MG63 (cell line): ENCODE data around the gene CFAP410. TPM values are rescaled to one million over a fixed set of nuclear protein-coding genes. Genes with fewer than 3 reads are reported as not detected.

ENCODE experiments used
- DNase-seq: peaks from one replicate; pipeline ENCODE4 v3.0.0-alpha.2; 2020
- H3K27me3 ChIP-seq: fragments of 250-450 bp; sonication (Bioruptor Pico); 2 replicates; pipeline ENCODE4 v1.5.1; 2020; ENCODE audit warnings: mild to moderate bottlenecking, moderate library complexity
- H3K36me3 ChIP-seq: fragments of 250-450 bp; sonication (Bioruptor Pico); 2 replicates; pipeline ENCODE4 v1.5.1; 2020; ENCODE audit warnings: mild to moderate bottlenecking, moderate library complexity
- H3K4me3 ChIP-seq: fragments of 250-450 bp; sonication (Bioruptor Pico); 2 replicates; pipeline ENCODE4 v1.5.1; 2020; ENCODE audit warnings: mild to moderate bottlenecking, moderate library complexity
- H3K9me3 ChIP-seq: fragments of 250-450 bp; sonication (Bioruptor Pico); 2 replicates; pipeline ENCODE4 v1.5.1; 2020; ENCODE audit warnings: mild to moderate bottlenecking, moderate library complexity
- total RNA-seq: library from RNA; depleted of rRNA; stranded (reverse); fragments of >200 nt; shearing (Covaris generic); gene quantifications from 2 replicates; pipeline ENCODE4 v1.2.3, GENCODE V29; 2014; ENCODE audit warnings: low replicate concordance

The CFAP410 gene
- total RNA-seq, 1 experiment from 2014 or later, result 34.9 TPM

GRCh38 chr21:44317871-44318270, 21.3 kb downstream of the CFAP410 start:
- Histone ChIP-seq H3K36me3 (peaks cover 31% of the 10 kb centered on the region), H3K9me3 (no peaks in the 10 kb centered on the region), H3K4me3 (no peak overlapping the region), H3K27me3 (no peaks in the 10 kb centered on the region)
- no peak for DNase-seq

- H3K9me3 ChIP-seq, result no peaks in the 10 kb centered on the region
- H3K36me3 ChIP-seq, result peaks cover 31% of the 10 kb centered on the region
- DNase-seq, result no peak
- H3K27me3 ChIP-seq, result no peaks in the 10 kb centered on the region
- no peak overlapping the region for H3K4me3 ChIP-seq
These were observed 21.9 kb downstream of the CFAP410 start for GRCh38 chr21:44317241-44317782.

DNA sequence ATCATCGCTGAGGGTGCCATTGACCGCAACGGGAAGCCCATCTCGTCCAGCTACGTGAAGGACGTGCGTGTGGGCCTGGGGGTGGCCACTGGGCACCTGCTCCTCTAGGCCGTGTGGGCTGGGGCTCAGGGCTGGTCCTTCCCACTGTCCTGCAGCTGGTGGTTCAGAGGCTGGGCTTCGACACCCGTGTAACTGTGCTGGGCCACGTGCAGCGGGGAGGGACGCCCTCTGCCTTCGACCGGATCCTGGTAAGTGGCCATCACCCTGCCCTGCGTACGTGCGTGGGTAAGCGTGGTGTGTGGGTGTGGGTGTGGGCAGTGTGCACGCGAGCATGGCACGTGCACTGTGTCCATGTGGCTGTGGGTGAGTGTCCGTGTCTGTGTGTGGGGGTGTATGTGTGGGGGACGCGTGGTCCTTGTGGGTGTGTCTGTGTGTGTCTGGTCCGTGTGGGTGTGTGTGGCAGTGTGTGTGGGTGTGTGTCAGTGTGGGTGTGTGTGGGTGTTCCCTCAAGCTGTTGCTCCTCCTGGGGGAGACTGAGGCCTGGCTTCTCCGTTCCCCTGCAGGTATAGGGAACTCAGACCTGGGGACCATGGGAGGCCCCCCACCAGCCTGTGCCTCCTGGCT, 22.8 kb downstream of the CFAP410 start:
- Histone ChIP-seq H3K27me3 (no peaks in the 10 kb centered on the region), H3K9me3 (no peaks in the 10 kb centered on the region), H3K4me3 (no peak overlapping the region), H3K36me3 (peaks cover 28% of the 10 kb centered on the region)
- no peak for DNase-seq

DNA sequence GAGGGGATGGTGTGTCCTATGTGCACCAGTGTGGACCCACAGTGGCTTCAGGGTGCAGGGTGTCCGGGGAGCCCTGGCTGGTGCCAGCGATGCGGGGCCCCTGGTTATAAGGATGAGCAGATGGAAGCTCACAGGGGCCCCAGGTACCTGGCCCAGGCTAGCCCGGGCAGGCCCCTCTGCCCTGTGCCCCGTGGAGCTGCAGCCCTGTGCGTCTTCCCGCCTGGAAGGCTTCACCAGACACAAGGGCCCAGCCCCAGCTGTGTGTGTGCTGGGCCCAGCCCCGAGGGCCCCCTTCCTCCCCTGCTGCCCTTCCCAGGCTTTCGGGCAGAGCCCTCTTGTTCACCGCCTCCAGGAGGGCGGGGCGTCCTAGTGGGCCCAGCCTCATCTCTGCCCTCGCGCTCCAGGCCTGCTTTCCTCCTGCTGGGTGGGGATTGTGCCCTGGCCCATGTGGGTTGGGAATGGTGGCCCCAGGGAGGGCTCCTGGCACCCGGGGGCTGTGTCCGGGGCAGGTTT, 23.4 kb downstream of the CFAP410 start:
- Histone ChIP-seq H3K27me3 (no peaks in the 10 kb centered on the region), H3K9me3 (no peaks in the 10 kb centered on the region), H3K36me3 (peaks cover 32% of the 10 kb centered on the region), H3K4me3 (no peak overlapping the region)
- DNase-seq, result no peak

GRCh38 chr21:44314561-44314960, 24.6 kb downstream of the CFAP410 start:
- Histone ChIP-seq H3K4me3 (no peak overlapping the region), H3K27me3 (no peaks in the 10 kb centered on the region), H3K36me3 (peaks cover 32% of the 10 kb centered on the region), H3K9me3 (no peaks in the 10 kb centered on the region)
- no peak for DNase-seq

GRCh38 chr21:44314128-44314527, 25.1 kb downstream of the CFAP410 start:
- no peak overlapping the region for H3K4me3 ChIP-seq
- no peaks in the 10 kb centered on the region for H3K9me3 ChIP-seq
- no peaks in the 10 kb centered on the region for H3K27me3 ChIP-seq
- DNase-seq, result no peak
- peaks cover 32% of the 10 kb centered on the region for H3K36me3 ChIP-seq

- no peaks in the 10 kb centered on the region for H3K9me3 ChIP-seq
- no peak for DNase-seq
- no peak overlapping the region for H3K4me3 ChIP-seq
- H3K27me3 ChIP-seq, result no peaks in the 10 kb centered on the region
- peaks cover 36% of the 10 kb centered on the region for H3K36me3 ChIP-seq
These were observed 25.7 kb downstream of the CFAP410 start for GRCh38 chr21:44313451-44313850.

- Histone ChIP-seq H3K36me3 (peaks cover 36% of the 10 kb centered on the region), H3K4me3 (no peak overlapping the region), H3K9me3 (no peaks in the 10 kb centered on the region), H3K27me3 (no peaks in the 10 kb centered on the region)
- no peak for DNase-seq
These were observed 26.5 kb downstream of the CFAP410 start for GRCh38 chr21:44312716-44313115.

- no peak overlapping the region for H3K4me3 ChIP-seq
- peaks cover 37% of the 10 kb centered on the region for H3K36me3 ChIP-seq
- H3K27me3 ChIP-seq, result no peaks in the 10 kb centered on the region
- DNase-seq, result no peak
- H3K9me3 ChIP-seq, result no peaks in the 10 kb centered on the region
These were observed 27.1 kb downstream of the CFAP410 start for GRCh38 chr21:44312089-44312488.

DNA sequence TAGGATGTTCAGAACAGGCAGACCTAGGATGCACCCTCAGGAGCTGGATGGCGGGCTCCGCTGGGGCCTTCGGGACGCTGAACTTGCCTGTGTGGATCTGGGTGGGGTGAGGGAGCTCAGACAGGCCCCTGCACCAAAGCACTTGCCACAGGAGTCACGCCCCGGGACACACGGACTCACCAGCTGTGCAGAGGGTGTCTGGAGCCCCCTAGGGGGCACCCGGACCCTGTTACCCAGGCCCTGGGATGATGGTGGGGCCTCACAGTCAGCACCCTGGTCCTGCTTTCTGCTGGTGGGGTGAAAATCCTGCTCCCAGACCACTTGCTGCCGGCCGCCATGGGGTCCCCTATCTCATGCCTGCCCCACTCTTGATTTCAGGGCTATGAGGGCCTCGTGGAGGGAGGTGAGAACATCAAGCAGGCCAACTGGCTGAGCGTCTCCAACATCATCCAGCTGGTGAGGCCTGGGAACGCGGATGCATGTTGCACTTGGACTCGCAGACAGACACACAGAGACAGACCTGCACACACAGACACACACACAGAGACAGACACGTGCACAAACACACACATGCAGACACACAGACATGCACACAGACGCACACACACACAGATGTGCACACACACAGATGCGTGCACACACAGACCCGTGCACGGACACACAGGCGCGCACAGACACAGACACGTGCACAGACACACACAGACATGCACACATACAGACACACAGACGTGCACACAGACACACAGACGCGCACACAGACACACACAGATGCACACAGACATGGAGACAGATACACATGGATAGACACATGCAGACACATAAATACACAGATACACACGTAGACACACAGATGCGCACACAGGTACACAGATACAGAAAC, 28.3 kb downstream of the CFAP410 start:
- peaks cover 33% of the 10 kb centered on the region for H3K36me3 ChIP-seq
- no peaks in the 10 kb centered on the region for H3K27me3 ChIP-seq
- DNase-seq, result no peak
- H3K9me3 ChIP-seq, result no peaks in the 10 kb centered on the region
- H3K4me3 ChIP-seq, result no peak overlapping the region

DNA sequence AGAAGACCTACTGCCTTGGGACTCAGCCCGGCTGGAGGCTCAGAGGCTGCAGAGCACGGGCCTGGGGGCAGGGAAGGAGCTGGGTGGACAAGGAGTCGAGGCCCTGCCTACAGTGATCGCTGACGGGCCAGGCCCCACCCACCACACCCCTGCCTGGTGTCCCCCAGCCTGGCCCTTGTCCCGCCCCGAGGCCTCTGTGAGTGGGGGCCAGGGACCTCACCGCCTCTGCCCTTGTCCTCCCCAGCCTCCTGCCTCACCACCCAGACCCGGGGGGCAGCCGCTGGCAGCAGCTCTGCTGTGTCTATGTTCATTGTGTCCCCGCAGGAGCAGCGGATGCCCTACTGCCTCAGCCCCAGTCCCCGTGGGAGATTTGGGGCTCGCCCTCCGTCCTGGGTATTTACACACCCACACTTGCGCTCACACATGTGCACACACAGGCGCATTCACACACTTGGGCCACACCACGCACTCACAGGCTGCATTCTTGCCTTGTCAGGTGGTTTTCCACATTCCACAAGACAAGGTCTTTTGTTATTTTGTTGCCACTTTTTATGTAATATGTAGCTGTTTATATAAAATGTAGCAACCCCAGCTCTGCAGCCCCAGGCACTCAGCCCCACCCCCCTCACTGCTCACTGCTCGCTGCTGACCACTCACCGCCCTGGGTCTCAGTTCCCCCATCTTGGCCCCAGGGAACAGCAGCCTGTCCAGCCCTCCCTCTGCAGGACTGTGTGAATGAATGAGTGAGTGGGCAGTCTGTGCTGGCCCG, 32.1 kb downstream of the CFAP410 start:
- DNase-seq, result no peak
- peaks cover 36% of the 10 kb centered on the region for H3K36me3 ChIP-seq
- no peak overlapping the region for H3K4me3 ChIP-seq
- H3K27me3 ChIP-seq, result no peaks in the 10 kb centered on the region
- H3K9me3 ChIP-seq, result no peaks in the 10 kb centered on the region

DNA sequence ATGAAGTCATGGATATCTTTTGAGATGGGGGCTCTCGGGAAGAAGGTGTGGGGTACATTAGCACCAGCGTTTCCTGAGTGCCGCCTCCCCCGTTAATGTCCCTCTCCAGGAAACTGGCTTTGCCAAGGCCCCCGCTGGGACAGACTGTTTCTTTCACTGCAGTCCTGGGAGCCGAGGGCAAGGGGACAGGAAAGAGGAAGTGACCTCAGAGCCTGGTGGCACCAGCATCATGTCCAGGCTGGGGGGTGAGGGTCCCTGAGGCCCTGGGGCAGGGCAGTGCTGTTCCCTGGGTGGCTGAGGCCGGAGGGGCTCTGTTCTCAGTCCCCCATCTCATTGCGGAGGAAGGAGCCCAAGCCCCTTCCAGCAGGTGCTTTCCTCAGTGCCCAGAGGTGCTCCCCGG, 33.5 kb downstream of the CFAP410 start:
- H3K36me3 ChIP-seq, result peaks cover 28% of the 10 kb centered on the region
- no peaks in the 10 kb centered on the region for H3K9me3 ChIP-seq
- no peak for DNase-seq
- H3K27me3 ChIP-seq, result no peaks in the 10 kb centered on the region
- no peak overlapping the region for H3K4me3 ChIP-seq

- peak; percentile 28 for DNase-seq
- no peaks in the 10 kb centered on the region for H3K9me3 ChIP-seq
- no peak overlapping the region for H3K4me3 ChIP-seq
These were observed 34.3 kb downstream of the CFAP410 start for GRCh38 chr21:44304877-44305293.

GRCh38 chr21:44304011-44304616, 35.1 kb downstream of the CFAP410 start:
- peaks cover 21% of the 10 kb centered on the region for H3K36me3 ChIP-seq
- H3K27me3 ChIP-seq, result no peaks in the 10 kb centered on the region
- H3K4me3 ChIP-seq, result no peak overlapping the region
- no peak for DNase-seq
- no peaks in the 10 kb centered on the region for H3K9me3 ChIP-seq

More at GRCh38 chr21:44304877-44305293, 34.3 kb downstream of the CFAP410 start:
- H3K27me3 ChIP-seq, result no peaks in the 10 kb centered on the region
- peaks cover 22% of the 10 kb centered on the region for H3K36me3 ChIP-seq

GRCh38 chr21:44303490-44303981, 35.7 kb downstream of the CFAP410 start:
- Histone ChIP-seq H3K36me3 (peaks cover 18% of the 10 kb centered on the region), H3K9me3 (no peaks in the 10 kb centered on the region), H3K27me3 (no peaks in the 10 kb centered on the region), H3K4me3 (no peak overlapping the region)
- no peak for DNase-seq
